ENCODE results near the gene MRTFA. TPM values are rescaled to one million over a fixed set of nuclear protein-coding genes. Genes with fewer than 3 reads are reported as not detected.

MRTFA gene
- total RNA-seq, 1 donor from 2014 or later = 68.4 TPM

- Mint-ChIP-seq H3K4me3 (ENCODE audit: unreplicated experiment) (no peak overlapping the region), H3K9me3 (ENCODE audit: unreplicated experiment) (no peaks in the 10 kb centered on the region), H3K36me3 (ENCODE audit: low read depth, unreplicated experiment) (peaks cover 40% of the 10 kb centered on the region), H3K27ac (ENCODE audit: unreplicated experiment) (no peak overlapping the region), H3K27me3 (ENCODE audit: unreplicated experiment) (peaks cover 18% of the 10 kb centered on the region), H3K4me1 (ENCODE audit: unreplicated experiment) (peaks cover 14% of the 10 kb centered on the region)
- TF ChIP-seq, protein P1, sequence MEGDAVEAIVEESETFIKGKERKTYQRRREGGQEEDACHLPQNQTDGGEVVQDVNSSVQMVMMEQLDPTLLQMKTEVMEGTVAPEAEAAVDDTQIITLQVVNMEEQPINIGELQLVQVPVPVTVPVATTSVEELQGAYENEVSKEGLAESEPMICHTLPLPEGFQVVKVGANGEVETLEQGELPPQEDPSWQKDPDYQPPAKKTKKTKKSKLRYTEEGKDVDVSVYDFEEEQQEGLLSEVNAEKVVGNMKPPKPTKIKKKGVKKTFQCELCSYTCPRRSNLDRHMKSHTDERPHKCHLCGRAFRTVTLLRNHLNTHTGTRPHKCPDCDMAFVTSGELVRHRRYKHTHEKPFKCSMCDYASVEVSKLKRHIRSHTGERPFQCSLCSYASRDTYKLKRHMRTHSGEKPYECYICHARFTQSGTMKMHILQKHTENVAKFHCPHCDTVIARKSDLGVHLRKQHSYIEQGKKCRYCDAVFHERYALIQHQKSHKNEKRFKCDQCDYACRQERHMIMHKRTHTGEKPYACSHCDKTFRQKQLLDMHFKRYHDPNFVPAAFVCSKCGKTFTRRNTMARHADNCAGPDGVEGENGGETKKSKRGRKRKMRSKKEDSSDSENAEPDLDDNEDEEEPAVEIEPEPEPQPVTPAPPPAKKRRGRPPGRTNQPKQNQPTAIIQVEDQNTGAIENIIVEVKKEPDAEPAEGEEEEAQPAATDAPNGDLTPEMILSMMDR (IDR thresholded peaks at IDR 0.05; ENCODE audit: unreplicated experiment) = no peak
- DNase-seq (ENCODE audit: low spot score) = no peak
Measured at GRCh38 chr22:40405178-40406062, 231.1 kb downstream of the MRTFA start.

- Mint-ChIP-seq H3K9me3 (ENCODE audit: unreplicated experiment) (no peaks in the 10 kb centered on the region), H3K27ac (ENCODE audit: unreplicated experiment) (peak overlapping the region; percentile 26), H3K4me3 (ENCODE audit: unreplicated experiment) (peak overlapping the region; percentile 47), H3K27me3 (ENCODE audit: unreplicated experiment) (peaks cover 18% of the 10 kb centered on the region), H3K36me3 (ENCODE audit: low read depth, unreplicated experiment) (peaks cover 40% of the 10 kb centered on the region), H3K4me1 (ENCODE audit: unreplicated experiment) (peaks cover 14% of the 10 kb centered on the region)
- no peak for DNase-seq (ENCODE audit: low spot score)
- TF ChIP-seq, protein P1 (IDR thresholded peaks at IDR 0.05; ENCODE audit: unreplicated experiment) = no peak
Measured at GRCh38 chr22:40404251-40405177, 232.0 kb downstream of the MRTFA start.

DNA sequence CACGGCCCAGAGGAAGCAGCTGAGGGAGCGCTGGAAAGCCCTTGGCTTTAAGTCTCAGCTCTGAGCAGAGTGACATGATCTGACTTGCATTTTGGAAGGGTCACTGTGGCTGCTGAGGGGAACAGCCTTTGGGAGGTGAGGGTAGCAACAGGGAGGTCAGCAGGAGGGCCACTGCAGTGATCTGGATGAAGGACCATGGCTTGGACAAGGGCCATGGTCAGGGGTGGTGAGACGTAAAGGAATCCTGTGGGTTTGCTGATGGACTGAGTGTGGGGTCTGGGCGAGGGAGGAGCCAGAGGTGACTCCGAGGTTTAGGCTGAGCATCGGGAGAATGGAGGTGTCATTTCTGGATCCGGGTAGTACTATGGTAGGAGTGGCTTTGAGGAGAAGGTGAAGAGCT lies 232.9 kb downstream of the MRTFA start:
- H3K36me3 Mint-ChIP-seq (ENCODE audit: low read depth, unreplicated experiment) = peaks cover 40% of the 10 kb centered on the region
- H3K4me3 Mint-ChIP-seq (ENCODE audit: unreplicated experiment) = peak overlapping the region; percentile 20
- H3K9me3 Mint-ChIP-seq (ENCODE audit: unreplicated experiment) = no peaks in the 10 kb centered on the region
- TF ChIP-seq, protein P1 (IDR thresholded peaks at IDR 0.05; ENCODE audit: unreplicated experiment) = no peak
- peak overlapping the region; percentile 81 for H3K27ac Mint-ChIP-seq (ENCODE audit: unreplicated experiment)
- peaks cover 18% of the 10 kb centered on the region for H3K27me3 Mint-ChIP-seq (ENCODE audit: unreplicated experiment)
- DNase-seq (ENCODE audit: low spot score) = no peak
- H3K4me1 Mint-ChIP-seq (ENCODE audit: unreplicated experiment) = peaks cover 14% of the 10 kb centered on the region

- TF ChIP-seq, protein P1 (IDR thresholded peaks at IDR 0.05; ENCODE audit: unreplicated experiment) = no peak
- Mint-ChIP-seq H3K9me3 (ENCODE audit: unreplicated experiment) (no peaks in the 10 kb centered on the region), H3K4me1 (ENCODE audit: unreplicated experiment) (peaks cover 17% of the 10 kb centered on the region), H3K27me3 (ENCODE audit: unreplicated experiment) (peaks cover 18% of the 10 kb centered on the region), H3K4me3 (ENCODE audit: unreplicated experiment) (peak overlapping the region; percentile 33), H3K36me3 (ENCODE audit: low read depth, unreplicated experiment) (peaks cover 40% of the 10 kb centered on the region), H3K27ac (ENCODE audit: unreplicated experiment) (peak overlapping the region; percentile 81)
- no peak for DNase-seq (ENCODE audit: low spot score)
Measured at GRCh38 chr22:40403141-40403540, 233.4 kb downstream of the MRTFA start.
